AG08396 (cell line): Measurements from ENCODE around the gene PGGHG.
A peak's percentile ranks its signal among the peaks of the same experiment; 100 is the strongest.
"Not testable (repeated sequence)": the region's sequence is repeated elsewhere in the genome, so short reads cannot be mapped to it uniquely, and the experiment has no call there.

Experiments
- DNase-seq: peaks from one replicate; pipeline ENCODE4 v3.0.0; 2012; ENCODE audit warnings: low spot score, mixed read lengths

The PGGHG gene

DNA sequence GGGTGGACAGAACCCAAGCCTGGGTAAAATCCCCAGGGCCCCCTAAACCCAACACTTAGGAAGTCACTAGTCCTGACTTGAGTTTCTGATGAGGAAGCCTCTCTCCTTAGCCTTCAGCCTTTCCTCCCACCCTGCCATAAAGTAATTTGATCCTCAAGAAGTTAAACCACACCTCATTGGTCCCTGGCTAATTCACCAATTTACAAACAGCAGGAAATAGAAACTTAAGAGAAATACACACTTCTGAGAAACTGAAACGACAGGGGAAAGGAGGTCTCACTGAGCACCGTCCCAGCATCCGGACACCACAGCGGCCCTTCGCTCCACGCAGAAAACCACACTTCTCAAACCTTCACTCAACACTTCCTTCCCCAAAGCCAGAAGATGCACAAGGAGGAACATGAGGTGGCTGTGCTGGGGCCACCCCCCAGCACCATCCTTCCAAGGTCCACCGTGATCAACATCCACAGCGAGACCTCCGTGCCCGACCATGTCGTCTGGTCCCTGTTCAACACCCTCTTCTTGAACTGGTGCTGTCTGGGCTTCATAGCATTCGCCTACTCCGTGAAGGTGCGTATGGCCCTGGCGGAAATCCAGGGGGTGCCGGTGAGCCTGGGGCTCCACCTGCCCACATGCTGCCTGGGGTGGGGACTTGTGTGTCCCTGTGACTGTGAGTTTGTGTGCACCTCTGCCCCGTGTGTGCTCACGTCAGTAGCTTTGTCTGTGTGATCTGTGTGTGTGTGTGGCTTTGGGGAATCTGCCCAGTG, 25.0 kb downstream of the PGGHG start, which contains the start of gene IFITM1:
IFITM1 (plus strand) TSS at position 254 of the 767 bp plus-strand sequence; CDS start at position 385, 131 bp downstream.
- peak; percentile 73 for DNase-seq

DNA sequence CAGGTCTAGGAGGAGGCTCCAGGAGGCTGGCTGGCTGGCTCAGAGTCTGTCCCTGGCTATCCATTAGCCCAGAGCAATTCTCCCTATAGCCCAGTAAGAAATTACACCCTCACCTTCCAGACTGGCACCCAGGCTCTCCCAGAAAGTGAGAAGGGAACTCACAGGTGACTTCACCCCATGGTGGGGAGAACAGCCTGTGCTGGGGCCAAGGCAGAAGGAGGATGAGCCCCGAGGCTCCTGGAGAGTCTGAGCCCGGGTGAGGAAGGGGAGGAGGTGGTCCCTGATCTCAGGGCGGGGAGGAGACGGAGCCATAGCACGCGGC, 25.6 kb downstream of the PGGHG start:
- DNase-seq = not testable (repeated sequence)

DNA sequence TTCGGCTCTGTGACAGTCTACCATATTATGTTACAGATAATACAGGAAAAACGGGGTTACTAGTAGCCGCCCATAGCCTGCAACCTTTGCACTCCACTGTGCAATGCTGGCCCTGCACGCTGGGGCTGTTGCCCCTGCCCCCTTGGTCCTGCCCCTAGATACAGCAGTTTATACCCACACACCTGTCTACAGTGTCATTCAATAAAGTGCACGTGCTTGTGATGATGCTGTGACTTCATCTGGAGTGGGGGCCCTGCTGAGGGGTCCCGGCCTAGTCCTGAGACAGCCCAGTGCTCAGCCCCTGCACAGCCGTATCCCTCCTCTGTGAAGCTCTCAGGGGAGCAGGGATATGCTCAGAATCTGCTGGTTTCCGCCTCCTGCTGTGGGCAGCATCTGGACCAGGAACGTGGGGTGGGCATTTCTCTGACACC, 26.1 kb downstream of the PGGHG start:
- no peak for DNase-seq

DNA sequence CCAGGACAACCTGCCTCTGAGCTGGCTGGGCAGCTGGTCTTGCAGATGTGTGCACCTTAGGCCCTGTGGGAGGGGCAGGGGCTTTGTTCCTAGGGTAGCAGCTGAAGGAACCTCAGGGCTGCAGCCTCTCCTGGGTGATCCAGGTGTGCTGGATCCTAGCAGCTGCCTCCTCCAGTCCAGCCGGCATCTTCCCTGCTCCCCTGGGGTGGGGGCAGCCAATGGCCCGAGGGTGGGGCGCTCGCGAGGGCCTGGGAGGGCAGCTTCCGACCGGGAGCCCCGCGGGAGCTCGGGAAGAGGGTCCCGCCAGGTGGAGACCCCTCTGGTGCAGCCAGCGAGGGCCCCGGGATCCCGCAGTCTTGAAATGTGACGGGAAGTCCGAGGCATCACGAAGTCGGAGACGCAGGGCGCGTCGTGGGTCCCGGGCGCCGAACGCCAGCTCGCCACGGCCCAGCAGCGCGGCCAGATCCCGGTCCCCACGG, 26.6 kb downstream of the PGGHG start:
- DNase-seq = no peak

DNA sequence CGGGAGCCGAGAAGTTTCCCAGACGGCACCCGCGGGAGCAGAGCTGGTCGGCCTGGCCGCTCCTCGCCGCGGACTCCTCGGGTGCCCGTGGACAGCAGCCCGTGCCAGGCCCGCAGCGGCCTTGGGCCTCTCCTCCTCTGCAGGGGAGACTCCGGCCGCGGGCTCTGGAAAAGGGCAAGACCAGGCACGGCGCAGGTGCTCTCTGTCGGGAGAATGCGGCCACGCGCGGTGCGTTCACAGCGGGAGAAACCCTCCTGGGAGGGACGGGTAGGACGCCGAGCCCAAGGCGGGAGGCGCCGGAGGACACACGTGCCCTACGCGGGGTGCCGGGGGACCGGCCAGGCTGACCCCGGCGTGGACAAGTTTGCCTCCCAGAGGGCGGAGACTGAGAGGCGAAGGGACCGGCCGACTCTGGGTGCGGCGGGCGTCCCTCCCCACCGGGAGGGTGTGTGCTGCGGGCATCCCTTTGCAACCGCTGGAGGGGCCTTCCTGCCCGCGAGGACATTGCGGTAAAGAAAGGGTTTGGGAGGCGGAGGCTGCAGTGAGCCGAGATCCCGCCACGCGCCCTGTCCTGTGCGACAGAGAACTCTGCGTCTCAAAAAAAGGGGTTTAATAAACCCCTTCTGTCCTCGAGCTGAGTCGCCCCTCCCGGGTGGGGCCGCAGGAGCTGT, 27.2 kb downstream of the PGGHG start:
- DNase-seq = no peak

DNA sequence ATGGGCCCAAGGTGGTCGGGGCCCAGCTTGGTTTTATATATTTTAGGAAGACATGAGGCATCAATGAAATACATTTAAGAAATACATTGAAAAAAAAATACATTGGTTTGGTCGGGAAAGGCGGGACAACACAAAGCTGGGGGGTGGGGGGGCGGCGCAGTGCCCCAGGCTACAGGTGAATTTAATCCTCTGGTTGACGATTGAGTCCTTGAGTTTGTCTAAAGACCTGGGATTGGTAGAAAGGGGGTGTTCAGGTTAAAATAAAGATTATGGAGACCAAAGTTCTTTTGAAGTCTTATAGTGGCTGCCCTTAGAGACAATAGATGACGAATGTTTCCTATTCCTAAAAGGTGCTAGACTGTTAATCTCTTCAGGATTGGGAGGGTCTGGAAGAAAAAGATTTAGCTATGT, 28.0 kb downstream of the PGGHG start:
- DNase-seq = no peak

DNA sequence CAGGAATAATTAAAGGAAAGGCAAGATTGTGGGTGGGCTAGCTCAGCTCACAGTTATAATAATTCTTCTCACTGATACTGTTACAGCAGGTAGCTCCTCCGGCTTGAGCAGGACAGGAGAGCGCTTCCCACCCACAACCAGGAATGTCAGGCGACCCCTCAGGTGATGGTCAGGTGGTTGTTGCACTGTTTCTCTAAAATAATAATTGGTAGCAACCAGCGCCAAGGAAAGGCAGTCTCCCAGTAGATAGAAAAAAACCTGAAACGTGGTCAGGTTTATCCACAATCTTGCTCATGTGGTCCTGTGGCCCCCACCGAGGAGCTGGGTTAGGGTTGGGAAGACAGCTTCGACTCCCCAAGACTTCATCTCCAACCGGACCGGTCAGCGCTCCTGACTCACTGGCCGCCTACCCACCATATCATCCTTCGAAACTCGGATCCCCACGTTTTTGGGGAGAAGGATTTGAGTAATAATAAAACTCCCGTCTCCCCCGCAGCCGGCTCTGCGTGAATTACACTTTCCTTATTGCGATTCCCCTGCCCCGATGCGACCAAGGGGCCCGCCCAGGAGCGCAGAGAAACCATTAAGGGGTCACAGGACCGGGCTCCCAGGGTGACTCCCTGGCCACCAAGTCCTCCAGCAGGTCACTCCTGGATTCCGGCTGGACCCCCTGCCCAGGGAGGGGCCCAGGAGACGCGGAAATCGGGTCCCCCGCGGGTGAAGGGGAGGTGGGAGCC, 28.9 kb downstream of the PGGHG start:
- not testable (repeated sequence) for DNase-seq

DNA sequence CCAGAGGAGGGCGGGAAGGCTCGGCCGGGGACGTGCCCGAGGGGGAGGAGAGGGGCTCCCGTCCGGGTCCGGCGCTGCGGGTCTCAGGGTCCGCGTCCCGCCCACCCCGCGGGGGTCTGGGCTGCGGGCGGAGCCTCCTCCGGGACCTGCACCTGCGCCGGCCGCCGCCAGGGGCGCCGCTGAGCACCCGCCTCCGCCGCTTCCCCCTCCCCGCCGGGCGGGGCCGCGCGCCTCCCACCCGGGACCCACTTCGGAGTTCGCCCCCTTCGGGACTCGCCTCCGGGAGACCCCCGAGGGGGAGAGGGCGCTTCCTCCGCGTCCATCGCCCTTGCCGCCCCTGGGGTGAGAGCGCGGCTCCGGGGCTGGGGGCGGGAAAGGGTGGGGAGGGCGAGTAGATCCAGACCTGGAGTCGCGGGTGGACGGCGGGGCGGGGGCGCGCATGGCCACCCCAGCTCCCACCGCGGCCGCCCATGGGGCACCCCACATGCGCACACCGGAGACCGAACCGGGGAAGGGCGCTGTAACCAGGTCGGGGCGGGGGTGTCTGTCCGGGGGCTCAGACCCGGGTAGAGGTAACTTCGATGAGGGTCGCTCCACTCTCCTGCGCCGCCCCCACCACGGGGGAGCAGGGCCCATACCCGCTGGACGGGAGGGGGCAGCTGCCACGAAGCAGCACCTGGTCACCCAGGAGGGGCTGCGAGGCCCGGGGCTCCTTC, 29.6 kb downstream of the PGGHG start:
- not testable (repeated sequence) for DNase-seq

DNA sequence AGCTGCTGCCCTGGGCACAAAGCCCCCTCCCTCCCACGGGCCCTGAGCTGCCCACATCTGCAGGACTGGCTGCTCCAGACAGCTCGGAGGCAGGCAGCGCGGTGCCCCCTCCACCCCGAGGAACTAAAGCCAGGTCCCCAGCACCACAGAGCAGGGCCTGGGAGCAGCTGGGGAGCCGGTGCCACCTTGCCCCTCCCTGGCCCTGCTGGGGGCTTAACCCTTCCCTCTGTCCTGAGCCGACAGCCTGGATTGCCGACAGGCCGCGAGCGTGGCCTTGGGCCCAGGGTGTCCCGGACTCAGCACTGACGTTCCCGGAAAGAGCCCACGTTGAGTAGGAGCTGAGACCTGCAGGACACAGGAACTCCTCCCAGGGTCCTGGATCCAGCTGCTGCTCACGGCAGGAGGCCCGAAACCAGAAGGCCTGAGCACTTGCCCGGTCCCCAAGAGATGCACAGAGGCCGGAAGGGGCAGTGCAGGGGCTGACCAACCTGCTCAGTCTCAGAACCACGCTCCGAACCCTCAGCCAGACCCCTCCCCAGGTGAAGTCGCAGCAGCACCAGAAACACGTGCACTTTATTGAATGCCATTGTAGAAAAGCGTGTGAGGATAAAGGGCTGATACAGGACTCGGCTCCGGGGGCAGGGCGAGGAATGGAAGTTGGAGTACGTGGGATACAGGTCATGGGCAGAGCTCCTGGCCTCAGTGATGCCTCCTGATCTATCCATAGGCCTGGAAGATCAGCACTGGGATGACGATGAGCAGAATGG, 30.4 kb downstream of the PGGHG start:
- DNase-seq = not testable (repeated sequence)

DNA sequence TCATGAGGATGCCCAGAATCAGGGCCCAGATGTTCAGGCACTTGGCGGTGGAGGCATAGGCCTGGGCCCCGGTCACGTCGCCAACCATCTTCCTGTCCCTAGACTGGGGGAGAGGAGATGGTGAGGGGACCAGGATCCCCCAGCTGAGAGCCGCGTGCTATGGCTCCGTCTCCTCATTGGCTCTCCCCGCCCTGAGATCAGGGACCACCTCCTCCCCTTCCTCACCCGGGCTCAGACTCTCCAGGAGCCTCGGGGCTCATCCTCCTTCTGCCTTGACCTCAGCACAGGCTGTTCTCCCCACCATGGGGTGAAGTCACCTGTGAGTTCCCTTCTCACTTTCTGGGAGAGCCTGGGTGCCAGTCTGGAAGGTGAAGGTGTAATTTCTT, 31.0 kb downstream of the PGGHG start:
- not testable (repeated sequence) for DNase-seq

DNA sequence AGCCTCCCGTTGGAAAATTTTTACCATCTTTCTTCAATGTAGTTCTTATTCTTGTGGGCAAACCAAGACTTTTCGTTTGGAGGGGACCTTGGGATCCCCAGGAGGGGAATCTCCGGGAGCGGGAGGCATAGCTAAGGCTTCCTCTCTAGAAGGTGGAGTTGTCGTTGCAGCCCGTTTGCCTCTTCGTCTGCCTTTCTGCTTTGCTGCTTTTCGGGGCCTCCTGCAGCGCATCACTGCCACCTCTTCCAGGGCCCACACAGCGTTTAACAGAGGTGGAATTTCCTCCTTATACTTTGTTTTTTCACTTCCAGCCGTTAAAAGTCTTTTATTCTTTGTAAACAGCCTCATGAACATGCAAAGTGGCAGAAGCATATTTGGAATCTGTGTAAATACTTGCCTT, 35.2 kb downstream of the PGGHG start:
- no peak for DNase-seq

DNA sequence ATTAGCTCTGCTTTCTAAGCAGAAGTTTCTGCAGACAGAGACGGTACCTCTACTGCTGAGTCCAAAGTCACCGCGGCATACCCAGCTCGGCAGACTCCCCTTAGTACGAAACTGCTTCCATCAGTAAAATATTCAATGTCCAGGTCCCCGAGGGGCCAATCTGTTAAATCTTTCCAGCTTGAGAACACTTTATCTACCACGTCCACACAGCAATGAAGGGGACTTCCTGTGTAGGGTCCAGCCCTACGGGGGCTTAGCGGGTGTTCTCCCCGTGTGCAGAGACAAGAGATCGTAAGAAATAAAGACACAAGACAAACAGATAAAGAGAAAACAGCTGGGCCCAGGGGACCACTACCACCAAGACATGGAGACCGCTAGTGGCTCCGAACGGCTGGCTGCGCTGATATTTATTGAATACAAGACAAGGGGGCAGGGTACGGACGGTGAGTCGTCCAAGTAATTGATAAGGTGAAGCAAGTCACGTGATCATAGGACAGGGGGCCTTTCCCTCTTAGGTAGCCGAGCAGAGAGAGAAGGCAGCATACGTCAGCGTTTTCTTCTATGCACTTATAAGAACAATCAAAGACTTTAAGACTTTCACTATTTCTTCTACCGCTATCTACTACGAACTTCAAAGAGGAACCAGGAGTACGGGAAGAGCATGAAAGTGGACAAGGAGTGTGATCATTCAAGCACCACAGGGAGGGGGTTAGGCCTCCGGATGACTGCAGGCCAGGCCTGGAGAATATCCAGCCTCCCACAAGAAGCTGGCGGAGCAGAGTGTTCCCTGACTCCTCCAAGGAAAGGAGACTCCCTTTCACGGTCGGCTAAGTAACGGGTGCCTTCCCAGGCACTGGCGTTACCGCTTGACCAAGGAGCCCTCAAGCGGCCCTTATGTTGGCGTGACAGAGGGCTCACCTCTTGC, 35.9 kb downstream of the PGGHG start:
- not testable (repeated sequence) for DNase-seq

DNA sequence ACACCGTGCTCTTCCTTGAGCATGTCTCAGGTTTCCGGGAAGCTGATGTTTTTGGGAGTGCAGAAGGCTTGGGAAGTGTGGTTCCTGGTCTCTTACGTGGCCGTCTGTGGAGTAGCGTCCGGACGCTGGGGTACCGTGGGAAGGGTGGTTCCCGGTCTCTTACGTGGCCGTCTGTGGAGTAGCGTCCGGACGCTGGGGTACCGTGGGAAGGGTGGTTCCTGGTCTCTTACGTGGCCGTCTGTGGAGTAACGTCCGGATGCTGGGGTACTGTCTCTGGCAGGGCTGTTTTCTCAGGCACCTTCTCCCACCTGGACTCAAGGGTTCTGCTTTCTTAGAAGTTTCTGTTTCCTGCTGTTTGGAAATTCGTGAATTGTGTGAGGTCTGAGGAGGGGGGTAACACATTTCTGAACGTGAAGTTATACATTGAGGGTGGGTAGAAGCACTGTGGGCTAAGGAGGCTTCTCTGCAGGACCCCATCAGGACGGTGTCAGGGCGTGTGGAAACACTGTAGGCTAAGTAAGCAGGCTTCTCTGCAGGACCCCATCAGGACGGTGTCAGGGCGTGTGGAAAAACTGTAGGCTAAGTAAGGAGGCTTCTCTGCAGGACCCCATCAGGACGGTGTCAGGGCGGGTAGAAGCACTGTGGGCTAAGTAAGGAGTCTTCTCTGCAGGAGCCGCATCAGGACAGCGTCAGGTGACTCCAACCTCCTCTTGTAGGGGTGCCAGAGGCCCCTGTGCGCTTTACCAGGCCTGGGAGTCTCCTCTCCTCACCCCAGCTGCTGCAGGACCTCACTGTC, 37.1 kb downstream of the PGGHG start:
- DNase-seq = no peak

DNA sequence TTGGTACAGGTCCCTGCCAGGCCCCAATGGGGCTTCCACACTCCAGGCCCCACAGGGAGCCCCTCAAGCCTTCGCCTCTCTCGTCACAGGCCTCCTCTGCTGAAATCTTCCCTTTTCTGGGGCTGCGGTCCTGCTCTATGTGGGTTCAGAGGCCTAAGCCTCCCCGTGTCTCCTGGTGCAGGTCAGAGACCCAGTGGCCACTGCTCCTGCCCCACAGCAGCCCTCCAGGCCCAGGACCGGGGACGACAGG, 37.6 kb downstream of the PGGHG start:
- DNase-seq = no peak

DNA sequence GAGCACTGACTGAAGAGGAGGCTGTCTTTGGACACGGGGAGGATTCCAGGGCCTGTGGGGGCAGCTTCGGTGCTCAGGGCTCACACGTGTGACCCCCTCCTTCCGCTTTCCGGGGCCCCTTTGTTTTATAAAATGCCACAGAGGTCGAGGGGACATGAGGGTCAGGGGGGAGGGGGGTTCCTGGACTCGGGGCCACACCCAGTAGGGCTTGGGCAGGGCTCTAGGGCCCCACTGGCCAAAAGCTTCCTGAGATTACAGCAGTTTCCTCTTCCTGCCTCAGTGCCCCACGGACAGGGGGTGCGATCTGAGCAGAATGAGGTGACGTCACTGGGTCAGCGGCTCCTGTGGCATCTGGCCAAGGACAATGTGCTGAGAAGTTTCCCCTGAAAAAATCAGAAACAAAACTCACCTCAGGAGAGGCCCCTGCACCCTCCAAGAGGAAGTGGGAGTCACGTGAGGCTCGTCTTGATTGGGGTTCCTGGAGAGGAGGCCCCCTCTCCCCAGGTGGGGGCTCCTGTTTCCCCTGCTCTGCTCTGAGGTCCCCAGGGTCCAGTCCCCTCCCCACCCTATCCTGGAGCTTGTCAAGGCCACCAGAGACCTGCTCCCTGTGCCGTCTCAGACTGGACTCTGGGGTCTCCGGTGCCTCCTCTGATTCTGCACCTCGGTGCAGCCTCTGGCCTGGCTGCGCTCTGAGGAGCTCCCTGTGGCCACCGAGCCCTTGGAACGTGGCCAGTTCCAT, 38.1 kb downstream of the PGGHG start:
- DNase-seq = no peak

DNA sequence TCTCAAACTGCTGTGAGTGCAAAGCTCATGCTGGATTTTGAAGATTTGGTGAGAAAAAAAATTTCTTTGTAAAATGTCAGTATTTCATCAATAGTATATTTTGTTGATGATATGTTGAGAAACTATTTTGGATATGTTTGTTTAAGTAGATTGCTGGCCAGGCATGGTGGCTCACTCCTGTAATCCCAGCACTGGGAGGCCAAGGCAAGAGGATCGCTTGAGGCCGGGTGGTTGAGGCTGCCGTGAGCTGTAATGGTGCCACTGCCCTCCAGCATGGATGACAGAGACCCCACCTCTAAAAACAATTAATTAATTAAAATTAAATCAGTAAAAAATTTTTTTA, 38.6 kb downstream of the PGGHG start:
- no peak for DNase-seq

DNA sequence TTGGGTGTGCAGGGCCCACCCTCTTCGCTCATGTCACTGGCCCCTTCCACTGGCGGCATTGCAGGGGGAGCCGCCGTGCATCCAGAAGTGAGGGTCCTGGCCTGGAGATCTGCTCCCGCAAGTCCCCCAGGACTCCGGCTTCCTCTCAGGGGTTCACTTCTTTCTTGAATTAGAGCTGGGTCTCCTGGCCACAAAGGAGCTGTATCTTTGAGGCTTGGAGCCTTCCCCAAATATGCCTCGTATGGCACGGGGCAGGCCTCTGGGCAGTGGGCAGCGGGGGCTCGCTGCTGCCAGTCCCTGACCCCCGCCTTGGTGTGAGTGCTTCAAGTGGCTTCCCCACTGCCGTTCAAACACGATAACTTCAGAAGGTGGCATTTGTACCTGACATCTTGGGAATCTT, 39.1 kb downstream of the PGGHG start:
- no peak for DNase-seq

DNA sequence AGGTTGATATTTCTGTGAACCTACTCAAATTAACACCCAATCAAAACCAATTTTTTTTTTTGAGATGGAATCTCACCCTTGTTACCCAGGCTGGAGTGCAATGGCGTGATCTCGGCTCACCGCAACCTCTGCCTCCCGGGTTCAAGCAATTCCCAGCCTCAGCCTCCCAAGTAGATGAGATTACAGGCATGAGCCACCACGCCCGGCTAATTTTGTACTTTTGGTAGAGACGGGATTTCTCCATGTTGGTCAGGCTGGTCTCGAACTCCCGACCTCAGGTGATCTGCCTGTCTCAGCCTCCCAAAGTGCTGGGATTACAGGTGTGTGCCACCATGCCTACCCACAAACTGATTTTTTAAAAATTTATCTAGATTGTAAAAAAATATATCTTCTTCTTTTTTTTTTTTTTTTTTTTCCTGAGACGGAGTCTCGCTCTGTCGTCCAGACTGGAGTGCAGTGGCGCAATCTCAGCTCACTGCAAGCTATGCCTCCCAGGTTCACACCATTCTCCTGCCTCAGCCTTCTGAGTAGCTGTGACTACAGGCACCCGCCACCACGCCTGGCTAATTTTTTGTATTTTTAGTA, 39.7 kb downstream of the PGGHG start:
- DNase-seq = not testable (repeated sequence)

DNA sequence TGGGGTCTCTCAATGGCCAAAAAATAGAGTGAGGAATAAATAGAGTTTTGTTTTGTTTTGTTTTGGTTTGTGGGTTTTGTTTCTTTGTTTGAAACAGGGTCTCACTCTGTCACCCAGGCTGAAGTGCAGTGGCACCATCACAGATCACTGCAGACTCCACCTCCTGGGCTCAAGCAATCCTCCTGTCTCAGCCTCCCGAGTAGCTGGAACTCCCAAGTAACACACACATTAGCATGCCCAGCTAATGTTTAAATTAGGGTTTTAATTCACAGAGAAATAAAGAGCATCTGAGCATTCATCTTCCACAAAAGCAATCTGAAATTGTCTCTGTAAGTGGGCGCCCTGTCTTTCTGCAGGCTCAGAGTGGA, 40.9 kb downstream of the PGGHG start:
- no peak for DNase-seq
